Bronchial epithelial cell (primary cell): Measurements from ENCODE around the gene SCUBE1. TPM values are rescaled to one million over a fixed set of nuclear protein-coding genes. Genes with fewer than 3 reads are reported as not detected.

ENCODE experiments used
- DNase-seq: peaks from one replicate; pipeline ENCODE4 v3.0.0-alpha.2; 2010; ENCODE audit warnings: low read depth
- FAIRE-seq: peaks from 2 replicates; lab custom pipeline; 2011; peaks lifted over from hg19 to GRCh38; lab: Jason Lieb, UNC
- H3K27me3 ChIP-seq: 2 replicates; pipeline ENCODE4 v1.5.1; 2011; ENCODE audit warnings: low read length; ENCODE audit not compliant: control insufficient read depth, insufficient read depth
- H3K36me3 ChIP-seq: 2 replicates; pipeline ENCODE4 v1.5.1; 2011; ENCODE audit warnings: low read length; ENCODE audit not compliant: control insufficient read depth, insufficient read depth
- H3K4me3 ChIP-seq: 2 replicates; pipeline ENCODE4 v1.5.1; 2011; ENCODE audit warnings: mild to moderate bottlenecking, low read depth, low read length, control low read depth
- total RNA-seq: library from RNA; depleted of rRNA; stranded (reverse); fragments of >200 nt; gene quantifications from 2 replicates; pipeline ENCODE4 v1.2.1, GENCODE V29; 2014
- TF ChIP-seq, protein P1 (sequence below): IDR thresholded peaks from 2 replicates; pipeline ENCODE4 v1.5.1; 2011; ENCODE audit warnings: mild to moderate bottlenecking, moderate library complexity, low read length, control low read depth, inconsistent platforms; ENCODE audit not compliant: insufficient read depth, severe bottlenecking

SCUBE1 gene
- total RNA-seq, 1 donor from 2014 or later: under 0.01 TPM

DNA sequence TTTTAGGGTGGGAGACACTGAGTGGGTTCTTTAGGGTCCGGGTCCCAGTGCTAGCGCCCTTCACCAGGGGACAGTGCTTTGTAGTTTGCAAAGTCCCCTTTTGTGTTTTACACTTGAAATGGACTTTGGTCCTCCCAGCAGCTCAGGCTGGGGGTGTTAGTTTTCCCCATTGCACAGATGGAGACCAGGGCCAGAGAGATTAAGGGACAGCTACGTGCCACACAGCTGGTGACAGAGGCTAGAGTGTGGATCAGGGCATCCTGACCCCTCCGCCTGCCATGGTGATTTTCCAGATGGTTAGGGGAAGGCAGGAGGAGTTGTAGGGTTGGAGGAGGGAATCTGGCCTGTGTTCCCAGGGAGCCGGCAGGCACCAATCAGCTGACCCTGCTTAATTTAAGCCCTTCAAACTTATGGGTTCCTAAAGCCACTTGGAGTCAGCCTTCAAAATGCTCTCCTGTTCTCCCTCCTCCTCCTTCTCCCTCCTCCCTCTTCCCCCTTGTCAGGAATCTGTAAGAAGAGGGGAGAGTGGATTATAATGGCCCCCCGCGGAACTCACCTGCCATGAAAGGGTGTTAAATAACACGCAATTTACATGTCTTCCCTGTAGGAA lies 46.2 kb upstream of the SCUBE1 start:
- FAIRE-seq: no peak
- TF ChIP-seq, protein P1, sequence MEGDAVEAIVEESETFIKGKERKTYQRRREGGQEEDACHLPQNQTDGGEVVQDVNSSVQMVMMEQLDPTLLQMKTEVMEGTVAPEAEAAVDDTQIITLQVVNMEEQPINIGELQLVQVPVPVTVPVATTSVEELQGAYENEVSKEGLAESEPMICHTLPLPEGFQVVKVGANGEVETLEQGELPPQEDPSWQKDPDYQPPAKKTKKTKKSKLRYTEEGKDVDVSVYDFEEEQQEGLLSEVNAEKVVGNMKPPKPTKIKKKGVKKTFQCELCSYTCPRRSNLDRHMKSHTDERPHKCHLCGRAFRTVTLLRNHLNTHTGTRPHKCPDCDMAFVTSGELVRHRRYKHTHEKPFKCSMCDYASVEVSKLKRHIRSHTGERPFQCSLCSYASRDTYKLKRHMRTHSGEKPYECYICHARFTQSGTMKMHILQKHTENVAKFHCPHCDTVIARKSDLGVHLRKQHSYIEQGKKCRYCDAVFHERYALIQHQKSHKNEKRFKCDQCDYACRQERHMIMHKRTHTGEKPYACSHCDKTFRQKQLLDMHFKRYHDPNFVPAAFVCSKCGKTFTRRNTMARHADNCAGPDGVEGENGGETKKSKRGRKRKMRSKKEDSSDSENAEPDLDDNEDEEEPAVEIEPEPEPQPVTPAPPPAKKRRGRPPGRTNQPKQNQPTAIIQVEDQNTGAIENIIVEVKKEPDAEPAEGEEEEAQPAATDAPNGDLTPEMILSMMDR: no peak
- H3K4me3 ChIP-seq: no peak overlapping the region
- peaks cover 14% of the 10 kb centered on the region for H3K27me3 ChIP-seq
- DNase-seq: no peak
- no peaks in the 10 kb centered on the region for H3K36me3 ChIP-seq

DNA sequence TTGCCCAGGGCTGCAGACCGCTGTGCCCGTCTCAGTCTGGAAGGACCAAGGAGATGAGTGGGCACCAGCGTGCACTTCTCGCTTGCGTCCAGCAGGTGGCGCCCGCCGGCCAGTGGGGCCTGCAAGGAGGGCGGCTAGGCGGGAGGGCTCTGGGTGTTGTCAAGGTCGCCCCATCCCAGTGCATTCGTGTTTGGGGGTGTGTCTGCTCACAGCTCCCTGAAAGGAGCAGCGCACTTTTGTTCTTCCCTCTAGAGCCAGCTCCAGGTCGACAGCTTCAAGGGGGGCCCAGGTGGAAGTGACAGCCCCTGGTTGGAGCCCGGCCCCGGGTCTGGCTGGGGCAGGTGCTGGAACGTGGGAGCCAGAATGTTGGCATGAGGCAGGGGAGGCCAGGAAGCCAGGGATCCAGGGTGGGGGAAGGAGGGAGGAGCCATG lies 45.3 kb upstream of the SCUBE1 start:
- H3K36me3 ChIP-seq: no peaks in the 10 kb centered on the region
- H3K27me3 ChIP-seq: peaks cover 10% of the 10 kb centered on the region
- TF ChIP-seq, protein P1: peak; percentile 99
- DNase-seq (peak; percentile 35), FAIRE-seq (no peak)
- H3K4me3 ChIP-seq: no peak overlapping the region

DNA sequence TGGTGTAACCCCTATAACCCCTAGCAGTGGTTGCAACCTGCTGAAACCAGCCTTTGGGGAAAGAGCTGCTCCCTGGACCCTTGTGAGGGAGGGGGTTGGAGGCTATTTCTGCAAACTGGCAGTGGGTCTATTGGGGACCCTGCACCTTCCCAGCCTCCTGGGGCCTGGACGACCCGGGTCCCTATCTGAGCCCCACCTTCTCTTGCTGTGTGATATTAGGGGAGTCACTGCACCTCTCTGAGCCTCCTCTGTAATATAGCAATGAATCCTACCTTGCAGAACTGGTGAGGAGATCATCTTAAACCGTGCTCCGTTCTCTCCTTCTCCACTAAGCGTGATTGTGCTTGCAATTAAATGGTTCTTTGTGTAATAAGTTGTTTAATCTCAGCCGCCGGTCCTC lies 44.6 kb upstream of the SCUBE1 start:
- H3K36me3 ChIP-seq: no peaks in the 10 kb centered on the region
- FAIRE-seq (no peak), DNase-seq (no peak)
- H3K27me3 ChIP-seq: peaks cover 10% of the 10 kb centered on the region
- H3K4me3 ChIP-seq: no peak overlapping the region
- TF ChIP-seq, protein P1: no peak

DNA sequence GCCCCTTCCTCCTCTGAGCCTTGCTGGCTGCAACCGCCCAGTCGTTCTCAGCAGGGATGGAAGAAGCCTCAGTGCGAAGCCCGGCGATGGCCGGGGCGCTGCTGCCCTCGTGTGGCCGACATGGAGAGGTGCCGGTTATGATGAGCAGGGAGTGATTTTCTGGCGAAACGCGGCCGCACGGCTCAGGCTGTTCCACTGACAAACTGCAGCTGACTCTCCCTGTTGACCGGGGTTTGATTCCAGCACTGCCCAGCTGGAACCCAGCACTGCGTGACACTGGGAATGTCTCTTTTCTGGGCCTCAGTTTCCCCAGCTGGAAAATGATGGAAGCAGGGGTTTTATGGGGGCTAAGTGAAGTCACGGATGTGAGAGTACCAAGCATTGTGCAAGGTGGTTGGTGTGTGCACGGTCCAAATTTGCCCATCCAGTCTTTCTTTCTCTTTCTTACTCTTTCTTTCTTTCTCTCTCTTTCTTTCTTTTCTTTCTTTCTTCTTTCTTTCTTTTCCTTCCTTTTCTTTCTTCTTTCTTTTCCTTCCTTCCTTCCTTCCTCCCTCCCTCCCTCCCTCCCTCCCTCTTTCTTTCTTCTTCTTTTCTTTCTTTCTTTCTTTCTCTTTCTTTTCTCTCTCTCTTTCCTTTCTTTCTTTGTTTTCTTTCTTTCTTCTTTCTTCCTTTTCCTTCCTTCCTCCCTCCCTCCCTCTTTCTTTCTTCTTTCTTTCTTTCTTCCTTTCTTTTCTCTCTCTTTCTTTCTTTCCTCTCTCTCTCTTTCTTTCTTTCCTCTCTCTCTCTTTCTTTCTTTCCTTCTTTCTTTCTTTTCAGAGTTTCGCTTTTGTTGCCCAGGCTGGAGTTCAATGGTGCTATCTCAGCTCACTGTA lies 42.8 kb upstream of the SCUBE1 start:
- FAIRE-seq (no peak), DNase-seq (peak; percentile 38)
- H3K27me3 ChIP-seq: peaks cover 8% of the 10 kb centered on the region

DNA sequence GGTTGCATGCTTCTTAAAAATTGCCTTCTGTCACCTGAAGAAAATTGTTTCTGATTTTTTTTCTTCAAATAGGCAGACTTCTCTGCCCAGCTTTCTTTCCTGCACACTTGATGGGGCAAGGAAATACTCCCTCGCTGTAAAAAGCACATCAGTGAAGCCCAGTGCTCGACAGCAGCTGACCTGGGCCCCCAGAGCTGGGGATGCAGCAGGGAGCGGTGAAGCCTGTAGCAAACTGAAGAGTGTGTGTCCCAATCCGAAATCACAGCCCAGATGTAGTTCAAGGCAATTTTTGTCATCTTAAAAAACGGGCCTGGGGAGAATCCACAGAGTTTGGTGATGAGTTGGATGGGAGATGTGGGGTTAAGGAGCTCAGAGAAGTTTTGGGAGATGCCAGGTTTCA lies 41.7 kb upstream of the SCUBE1 start:
- Histone ChIP-seq H3K36me3 (no peaks in the 10 kb centered on the region), H3K27me3 (peaks cover 8% of the 10 kb centered on the region), H3K4me3 (no peak overlapping the region)
- FAIRE-seq: no peak
- no peak for DNase-seq
- TF ChIP-seq, protein P1: no peak

More for the DNA sequence above, 42.8 kb upstream of the SCUBE1 start:
- Histone ChIP-seq H3K4me3 (no peak overlapping the region), H3K36me3 (no peaks in the 10 kb centered on the region)
- TF ChIP-seq, protein P1: peak; percentile 98
